ENCODE results near the gene PEDS1. TPM values are rescaled to one million over a fixed set of nuclear protein-coding genes. Genes with fewer than 3 reads are reported as not detected.

The PEDS1 gene
- total and polyA plus RNA-seq, 2 of the 13 experiments (the other 11 are each of a cell fraction or from before 2014, with no cell fraction given), result 30.5 to 93.9 TPM

- TF ChIP-seq IRF1 (CRISPR knock-in tag; IDR thresholded peaks at IDR 0.05; ENCODE audit: low read depth) (no peak), DR1 (CRISPR knock-in tag; IDR thresholded peaks at IDR 0.05) (no peak; the same call in 1 of the 2 replicates), BORCS8-MEF2B (CRISPR knock-in tag; IDR thresholded peaks at IDR 0.05) (peak; percentile 58; the same call in 1 of the 2 replicates), NR2F2 (IDR thresholded peaks at IDR 0.05; ENCODE audit: borderline replicate concordance, low read depth) (no peak; the same call in 1 of the 2 replicates), E2F5 (CRISPR knock-in tag; conservative IDR thresholded peaks at IDR 0.05) (peak; percentile 61; the same call in 1 of the 2 replicates), TGIF2 (CRISPR knock-in tag; IDR thresholded peaks at IDR 0.05) (peak; percentile 83), RBFOX2 (IDR thresholded peaks at IDR 0.05; ENCODE audit: low read depth, low read length) (peak; percentile 59), SP140L (CRISPR knock-in tag; IDR thresholded peaks at IDR 0.05; ENCODE audit: borderline replicate concordance) (0 out of 2 replicates have a peak, but pooled peaks have one; percentile 86), HNF1B (CRISPR knock-in tag; IDR thresholded peaks at IDR 0.05) (peak; percentile 77; the same call in 1 of the 2 replicates), KAT7 (CRISPR knock-in tag; IDR thresholded peaks at IDR 0.05; ENCODE audit: borderline replicate concordance) (peak; percentile 59; the same call in 1 of the 2 replicates), FIP1L1 (IDR thresholded peaks at IDR 0.05; ENCODE audit: borderline replicate concordance, insufficient read depth, low read depth, low read length) (0 out of 2 replicates have a peak, but pooled peaks have one; percentile 39), ZNF205 (CRISPR knock-in tag; IDR thresholded peaks at IDR 0.05) (peak; percentile 77), TP53 (CRISPR knock-in tag; conservative IDR thresholded peaks at IDR 0.05) (0 out of 2 replicates have a peak, but pooled peaks have one; percentile 23), SNAI1 (CRISPR knock-in tag; IDR thresholded peaks at IDR 0.05; ENCODE audit: borderline replicate concordance) (no peak), ZNF230 (CRISPR knock-in tag; IDR thresholded peaks at IDR 0.05) (peak; percentile 86), THYN1 (CRISPR knock-in tag; IDR thresholded peaks at IDR 0.05; ENCODE audit: borderline replicate concordance, low read depth) (no peak), ZSCAN5A (CRISPR knock-in tag; IDR thresholded peaks at IDR 0.05; ENCODE audit: borderline replicate concordance) (peak; percentile 31; the same call in 1 of the 2 replicates), DNMT3B (CRISPR knock-in tag; conservative IDR thresholded peaks at IDR 0.05) (peak; percentile 77; the same call in 1 of the 2 replicates), BRF2 (CRISPR knock-in tag; IDR thresholded peaks at IDR 0.05) (0 out of 2 replicates have a peak, but pooled peaks have one; percentile 29)
Observed at GRCh38 chr20:50115591-50116367, 37.7 kb downstream of the PEDS1 start (continued).

Measured in HepG2 (cell line).